Activated CD8-positive, alpha-beta T cell treated with anti-CD3 and anti-CD28 coated beads for 36 hours (primary cell): ENCODE results near the gene TIE1. TPM values are rescaled to one million over a fixed set of nuclear protein-coding genes. Genes with fewer than 3 reads are reported as not detected.

Experiments
- ATAC-seq: fragments of 200-7000 bp; cut with Tn5 transposase; one replicate; pipeline ENCODE4 v1.10.0; 2021; ENCODE audit warnings: mild to moderate bottlenecking, moderate library complexity
- CTCF ChIA-PET: fragments of 350-600 bp; sonication (Branson Sonifier 250); formaldehyde crosslinking; loops from one replicate; lab custom pipeline; 2021; ENCODE audit warnings: antibody characterized with exemption; lab: Charles Lee
- POLR2A ChIA-PET: fragments of 350-600 bp; sonication (Branson Sonifier 250); formaldehyde crosslinking; loops from one replicate; lab custom pipeline; 2021; ENCODE audit warnings: antibody characterized with exemption; lab: Charles Lee
- DNase-seq: peaks from one replicate; pipeline ENCODE4 v3.0.0-alpha.2; 2020
- H3K27ac Mint-ChIP-seq: one replicate; pipeline ENCODE4 v1.8.0; 2021; ENCODE audit warnings: mild to moderate bottlenecking, mixed read lengths
- H3K27me3 Mint-ChIP-seq: one replicate; pipeline ENCODE4 v1.8.0; 2021; ENCODE audit warnings: mixed read lengths
- H3K36me3 Mint-ChIP-seq: one replicate; pipeline ENCODE4 v1.8.0; 2021; ENCODE audit warnings: low read depth, mixed read lengths
- H3K4me1 Mint-ChIP-seq: one replicate; pipeline ENCODE4 v1.8.0; 2021; ENCODE audit warnings: low read depth, mixed read lengths
- H3K4me3 Mint-ChIP-seq: one replicate; pipeline ENCODE4 v1.8.0; 2021; ENCODE audit warnings: mild to moderate bottlenecking, moderate library complexity, mixed read lengths
- H3K9me3 Mint-ChIP-seq: one replicate; pipeline ENCODE4 v1.8.0; 2021; ENCODE audit warnings: mixed read lengths
- CTCF ChIP-seq: fragments of 200-600 bp; IDR thresholded peaks from one replicate; pipeline ENCODE4 v1.8.0; 2022; ENCODE audit warnings: antibody characterized with exemption, mild to moderate bottlenecking
- intact Hi-C: fragments of 100-400 bp; cut with micrococcal nuclease; formaldehyde crosslinking; loops from one replicate; pipeline ENCODE4 v1.10.0; 2022
- total RNA-seq, 2 experiments: library from RNA; stranded (reverse); gene quantifications; one replicate each; pipeline ENCODE4 v1.2.3, GENCODE V29; 2021

TIE1 gene
- total RNA-seq, 2 experiments from 2014 or later, result 0.25 TPM; not detected in 1

- no peaks in the 10 kb centered on the region for H3K27me3 Mint-ChIP-seq
- intact Hi-C loops, result no loop called here
- ATAC-seq, result no peak
- POLR2A ChIA-PET, result interaction anchor here (0.6 kb wide), 1 partner anchor 96 kb away, joined by 3 read pairs; no protein-coding TSS in a partner anchor
- H3K9me3 Mint-ChIP-seq, result no peaks in the 10 kb centered on the region
- no peak for DNase-seq
- H3K27ac Mint-ChIP-seq, result no peak overlapping the region
- no peak for TF ChIP-seq CTCF
- peaks cover 4% of the 10 kb centered on the region for H3K4me1 Mint-ChIP-seq
- no peaks in the 10 kb centered on the region for H3K36me3 Mint-ChIP-seq
- H3K4me3 Mint-ChIP-seq, result no peak overlapping the region
- CTCF ChIA-PET, result no interaction called here
These were observed 14.7 kb downstream of the TIE1 start for GRCh38 chr1:43315481-43315880.

GRCh38 chr1:43315963-43316737 is 15.4 kb downstream of the TIE1 start:
- Mint-ChIP-seq H3K4me1 (peaks cover 4% of the 10 kb centered on the region), H3K27me3 (no peaks in the 10 kb centered on the region), H3K9me3 (no peaks in the 10 kb centered on the region), H3K4me3 (no peak overlapping the region), H3K27ac (no peak overlapping the region), H3K36me3 (no peaks in the 10 kb centered on the region)
- ATAC-seq (no peak), DNase-seq (no peak)
- intact Hi-C loops, result no loop called here
- ChIA-PET POLR2A (no interaction called here), CTCF (no interaction called here)
- TF ChIP-seq CTCF, result no peak

GRCh38 chr1:43316738-43317520 is 16.1 kb downstream of the TIE1 start:
- DNase-seq (no peak), ATAC-seq (no peak)
- Mint-ChIP-seq H3K9me3 (no peaks in the 10 kb centered on the region), H3K36me3 (no peaks in the 10 kb centered on the region), H3K4me3 (no peak overlapping the region), H3K27me3 (no peaks in the 10 kb centered on the region), H3K27ac (no peak overlapping the region), H3K4me1 (peaks cover 4% of the 10 kb centered on the region)
- ChIA-PET POLR2A (no interaction called here), CTCF (no interaction called here)
- intact Hi-C loops, result no loop called here
- TF ChIP-seq CTCF, result no peak

GRCh38 chr1:43317817-43318471 is 17.2 kb downstream of the TIE1 start:
- TF ChIP-seq CTCF, result no peak
- POLR2A ChIA-PET, result no interaction called here
- Mint-ChIP-seq H3K4me1 (peaks cover 4% of the 10 kb centered on the region), H3K9me3 (no peaks in the 10 kb centered on the region), H3K36me3 (no peaks in the 10 kb centered on the region), H3K27ac (no peak overlapping the region), H3K4me3 (no peak overlapping the region), H3K27me3 (no peaks in the 10 kb centered on the region)
- DNase-seq, result peak; percentile 18
- ATAC-seq, result peak; percentile 24
- intact Hi-C loops, result no loop called here
- CTCF ChIA-PET, result no interaction called here

GRCh38 chr1:43318831-43319230 is 18.0 kb downstream of the TIE1 start:
- Mint-ChIP-seq H3K27me3 (no peaks in the 10 kb centered on the region), H3K4me1 (peaks cover 4% of the 10 kb centered on the region), H3K27ac (no peak overlapping the region), H3K4me3 (no peak overlapping the region), H3K9me3 (no peaks in the 10 kb centered on the region), H3K36me3 (no peaks in the 10 kb centered on the region)
- DNase-seq (no peak), ATAC-seq (no peak)
- TF ChIP-seq CTCF, result no peak
- intact Hi-C loops, result no loop called here
- POLR2A ChIA-PET, result no interaction called here
- CTCF ChIA-PET, result no interaction called here
